ENCODE data around the gene DROSHA. TPM values are rescaled to one million over a fixed set of nuclear protein-coding genes. Genes with fewer than 3 reads are reported as not detected.

Gene DROSHA
- total RNA-seq, 1 donor from 2014 or later, result 93.1 TPM

- Mint-ChIP-seq H3K36me3 (peaks cover 69% of the 10 kb centered on the region), H3K27ac (no peak overlapping the region), H3K9me3 (peaks cover 30% of the 10 kb centered on the region), H3K4me1 (no peaks in the 10 kb centered on the region), H3K27me3 (ENCODE audit: low read depth) (no peaks in the 10 kb centered on the region), H3K4me3 (no peak overlapping the region)
- no peak for TF ChIP-seq CTCF (IDR thresholded peaks at IDR 0.05; ENCODE audit: unreplicated experiment)
- DNase-seq (ENCODE audit: low spot score in 2 of 2, unreplicated experiment in 2 of 2), result no peak
Observed at GRCh38 chr5:31453522-31453921, 78.4 kb downstream of the DROSHA start.

DNA sequence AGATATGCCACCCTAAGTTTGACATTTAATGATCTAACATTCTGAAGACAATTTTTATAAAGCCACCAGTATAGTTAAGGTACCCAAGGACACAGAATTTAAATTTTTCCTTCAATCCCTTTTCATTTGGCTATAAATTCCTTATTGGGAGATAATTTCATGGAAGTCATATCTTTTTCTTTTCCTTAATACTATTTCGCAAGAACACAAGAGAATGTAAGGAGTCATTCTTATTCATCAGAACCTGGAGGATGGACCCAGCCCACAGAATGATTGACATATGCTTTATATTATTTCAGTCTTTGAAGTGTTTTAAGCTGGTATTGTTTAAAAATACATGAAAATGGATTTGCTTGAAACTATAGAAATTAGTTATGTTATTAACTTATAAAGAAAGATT is 79.6 kb downstream of the DROSHA start:
- no peaks in the 10 kb centered on the region for H3K4me1 Mint-ChIP-seq
- no peaks in the 10 kb centered on the region for H3K27me3 Mint-ChIP-seq (ENCODE audit: low read depth)
- no peak for DNase-seq (ENCODE audit: low spot score in 2 of 2, unreplicated experiment in 2 of 2)
- no peak overlapping the region for H3K27ac Mint-ChIP-seq
- H3K36me3 Mint-ChIP-seq, result peaks cover 69% of the 10 kb centered on the region
- no peak overlapping the region for H3K4me3 Mint-ChIP-seq
- H3K9me3 Mint-ChIP-seq, result peaks cover 34% of the 10 kb centered on the region
- no peak for TF ChIP-seq CTCF (IDR thresholded peaks at IDR 0.05; ENCODE audit: unreplicated experiment)

DNA sequence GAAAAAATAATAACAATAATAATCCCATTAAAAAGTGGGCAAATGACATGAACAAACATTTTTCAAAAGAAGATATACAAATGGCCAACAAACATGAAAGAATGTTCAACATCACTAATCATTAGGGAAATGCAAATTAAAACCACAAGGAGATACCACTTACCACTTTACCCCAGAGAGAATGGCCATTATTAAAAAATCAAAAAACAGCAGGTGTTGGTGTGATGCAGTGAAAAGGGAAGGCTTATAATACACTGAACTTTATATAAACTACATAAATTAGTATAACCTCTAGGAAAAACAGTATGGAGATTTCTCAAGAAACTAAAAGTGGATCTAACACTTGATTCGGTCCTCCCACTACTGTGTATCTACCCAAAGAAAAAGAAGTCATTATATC is 81.9 kb downstream of the DROSHA start:
- Mint-ChIP-seq H3K27ac (no peak overlapping the region), H3K4me3 (no peak overlapping the region), H3K36me3 (peaks cover 69% of the 10 kb centered on the region), H3K9me3 (peaks cover 23% of the 10 kb centered on the region), H3K27me3 (ENCODE audit: low read depth) (no peaks in the 10 kb centered on the region), H3K4me1 (no peaks in the 10 kb centered on the region)
- no peak for DNase-seq (ENCODE audit: low spot score in 2 of 2, unreplicated experiment in 2 of 2)
- TF ChIP-seq CTCF (IDR thresholded peaks at IDR 0.05; ENCODE audit: unreplicated experiment), result no peak

DNA sequence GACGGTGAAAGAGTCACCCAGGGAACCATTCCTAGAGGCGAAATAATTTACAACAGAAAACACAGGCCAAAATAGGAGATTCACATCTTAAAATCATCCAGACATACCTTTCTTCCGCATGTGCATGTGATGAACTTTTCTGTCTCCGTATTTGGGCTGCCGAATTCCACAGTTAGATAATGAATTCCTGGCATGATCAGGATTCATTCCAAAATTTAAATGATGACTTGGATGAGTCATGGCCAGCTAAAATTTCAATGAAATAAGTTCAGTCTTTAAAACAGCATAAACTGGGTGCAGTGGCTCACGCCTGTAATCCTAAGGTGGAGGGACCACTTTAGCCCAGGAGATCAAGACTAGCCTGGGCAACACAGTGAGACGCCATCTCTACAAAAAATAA is 82.7 kb downstream of the DROSHA start:
- peaks cover 69% of the 10 kb centered on the region for H3K36me3 Mint-ChIP-seq

GRCh38 chr5:31445041-31445600 is 86.8 kb downstream of the DROSHA start:
- Mint-ChIP-seq H3K4me3 (no peak overlapping the region), H3K4me1 (peaks cover 4% of the 10 kb centered on the region), H3K9me3 (peaks cover 18% of the 10 kb centered on the region), H3K36me3 (peaks cover 55% of the 10 kb centered on the region), H3K27me3 (ENCODE audit: low read depth) (no peaks in the 10 kb centered on the region), H3K27ac (no peak overlapping the region)
- DNase-seq (ENCODE audit: low spot score in 2 of 2, unreplicated experiment in 2 of 2), result no peak
- no peak for TF ChIP-seq CTCF (IDR thresholded peaks at IDR 0.05; ENCODE audit: unreplicated experiment)

More for the DNA sequence above, 82.7 kb downstream of the DROSHA start:
- TF ChIP-seq CTCF (IDR thresholded peaks at IDR 0.05; ENCODE audit: unreplicated experiment), result no peak
- Mint-ChIP-seq H3K4me1 (no peaks in the 10 kb centered on the region), H3K9me3 (peaks cover 21% of the 10 kb centered on the region), H3K27me3 (ENCODE audit: low read depth) (no peaks in the 10 kb centered on the region), H3K27ac (no peak overlapping the region), H3K4me3 (no peak overlapping the region)
- DNase-seq (ENCODE audit: low spot score in 2 of 2, unreplicated experiment in 2 of 2), result no peak

- Mint-ChIP-seq H3K36me3 (peaks cover 39% of the 10 kb centered on the region), H3K4me3 (no peak overlapping the region), H3K27ac (no peak overlapping the region), H3K9me3 (peaks cover 18% of the 10 kb centered on the region), H3K4me1 (peaks cover 4% of the 10 kb centered on the region), H3K27me3 (ENCODE audit: low read depth) (no peaks in the 10 kb centered on the region)
- no peak for TF ChIP-seq CTCF (IDR thresholded peaks at IDR 0.05; ENCODE audit: unreplicated experiment)
- no peak for DNase-seq (ENCODE audit: low spot score in 2 of 2, unreplicated experiment in 2 of 2)
Observed at GRCh38 chr5:31443572-31443971, 88.3 kb downstream of the DROSHA start.
